ENCODE data around the gene DNAJC6. TPM values are rescaled to one million over a fixed set of nuclear protein-coding genes. Genes with fewer than 3 reads are reported as not detected.

Gene DNAJC6
- total RNA-seq, 1 experiment from 2014 or later: 6.2 TPM

DNA sequence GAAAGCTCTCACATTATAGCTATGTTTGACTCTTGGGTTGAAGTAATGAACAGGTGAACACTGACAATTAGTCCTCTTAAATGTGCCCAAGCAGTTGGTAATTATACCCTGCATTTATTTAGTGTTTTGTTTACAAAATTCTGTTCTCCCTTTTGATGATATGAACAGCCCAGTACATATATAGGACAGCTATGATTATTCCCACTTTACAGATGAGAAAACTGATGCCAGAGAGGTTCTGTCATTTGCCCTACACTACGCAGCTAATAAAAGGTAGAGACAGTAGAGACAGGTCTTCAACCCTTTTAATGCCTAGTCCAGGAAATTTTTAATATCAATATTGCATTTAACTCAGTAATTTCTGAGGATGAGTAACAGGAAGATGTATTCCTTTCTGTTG, 46.1 kb upstream of the DNAJC6 start:
- no peaks in the 10 kb centered on the region for H3K36me3 Mint-ChIP-seq (ENCODE audit: insufficient read depth, unreplicated experiment)
- H3K27me3 Mint-ChIP-seq (ENCODE audit: insufficient read depth, unreplicated experiment): no peaks in the 10 kb centered on the region
- no peak overlapping the region for H3K27ac Mint-ChIP-seq (ENCODE audit: unreplicated experiment)
- no peaks in the 10 kb centered on the region for H3K27me3 ChIP-seq (replicated peaks; ENCODE audit: control insufficient read depth, insufficient read depth, low read length)
- no peaks in the 10 kb centered on the region for H3K4me1 ChIP-seq
- ChIA-PET POLR2A (no interaction called here), CTCF (no interaction called here)
- H3K36me3 ChIP-seq (ENCODE audit: control insufficient read depth, insufficient read depth, low read length): no peaks in the 10 kb centered on the region
- BruUV-seq (replicated peaks): no TSS peak
- H3K9me3 Mint-ChIP-seq (ENCODE audit: unreplicated experiment): no peaks in the 10 kb centered on the region
- no peak for DNase-seq
- no peaks in the 10 kb centered on the region for H3K9me3 ChIP-seq
- no peak overlapping the region for H3K4me3 ChIP-seq (ENCODE audit: low read depth, low read length)
- intact Hi-C loops (cut with micrococcal nuclease; ENCODE audit: unreplicated experiment): no loop called here
- TF ChIP-seq, protein P1, sequence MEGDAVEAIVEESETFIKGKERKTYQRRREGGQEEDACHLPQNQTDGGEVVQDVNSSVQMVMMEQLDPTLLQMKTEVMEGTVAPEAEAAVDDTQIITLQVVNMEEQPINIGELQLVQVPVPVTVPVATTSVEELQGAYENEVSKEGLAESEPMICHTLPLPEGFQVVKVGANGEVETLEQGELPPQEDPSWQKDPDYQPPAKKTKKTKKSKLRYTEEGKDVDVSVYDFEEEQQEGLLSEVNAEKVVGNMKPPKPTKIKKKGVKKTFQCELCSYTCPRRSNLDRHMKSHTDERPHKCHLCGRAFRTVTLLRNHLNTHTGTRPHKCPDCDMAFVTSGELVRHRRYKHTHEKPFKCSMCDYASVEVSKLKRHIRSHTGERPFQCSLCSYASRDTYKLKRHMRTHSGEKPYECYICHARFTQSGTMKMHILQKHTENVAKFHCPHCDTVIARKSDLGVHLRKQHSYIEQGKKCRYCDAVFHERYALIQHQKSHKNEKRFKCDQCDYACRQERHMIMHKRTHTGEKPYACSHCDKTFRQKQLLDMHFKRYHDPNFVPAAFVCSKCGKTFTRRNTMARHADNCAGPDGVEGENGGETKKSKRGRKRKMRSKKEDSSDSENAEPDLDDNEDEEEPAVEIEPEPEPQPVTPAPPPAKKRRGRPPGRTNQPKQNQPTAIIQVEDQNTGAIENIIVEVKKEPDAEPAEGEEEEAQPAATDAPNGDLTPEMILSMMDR (IDR thresholded peaks at IDR 0.05; ENCODE audit: insufficient read depth in 1 of 2, low read depth in 1 of 2, low read length in 1 of 2, severe bottlenecking in 1 of 2, unreplicated experiment in 1 of 2): no peak
- H3K4me1 Mint-ChIP-seq (ENCODE audit: low read depth, unreplicated experiment): no peaks in the 10 kb centered on the region
- H3K4me3 Mint-ChIP-seq (ENCODE audit: unreplicated experiment): no peak overlapping the region

DNA sequence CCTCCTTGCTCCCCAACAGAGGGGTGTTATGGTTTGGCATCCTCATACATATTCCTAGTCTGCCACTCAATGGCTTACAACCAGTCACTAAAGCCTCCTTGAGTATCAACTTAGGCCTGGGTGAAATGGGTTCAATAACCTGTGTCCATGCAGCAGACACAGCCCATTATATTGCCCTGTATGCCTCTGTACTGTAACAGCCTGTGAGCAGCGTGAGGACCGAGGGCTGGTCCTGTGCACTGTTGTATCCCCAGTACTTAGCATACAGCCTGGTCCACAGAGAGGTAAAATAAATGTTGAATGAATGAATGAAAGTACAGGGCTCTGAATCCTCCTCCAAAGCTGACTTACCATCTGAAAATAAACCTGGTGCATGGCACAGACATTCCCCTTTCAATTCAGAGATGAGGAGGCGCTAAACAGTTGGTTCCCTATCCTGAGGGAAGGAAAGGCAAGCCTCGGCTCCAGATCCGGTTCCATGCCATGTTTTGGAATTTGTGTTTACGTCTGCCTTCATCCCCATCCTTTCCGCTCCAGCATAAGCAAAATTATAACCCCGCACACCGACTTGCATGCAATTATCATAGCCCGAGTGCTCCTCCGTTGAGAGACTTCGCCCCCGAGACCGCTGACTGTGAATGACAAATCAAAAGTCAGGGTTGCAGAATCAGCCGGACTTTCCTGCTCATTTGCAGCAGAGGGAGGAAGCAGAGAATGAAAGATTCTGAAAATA, 45.0 kb upstream of the DNAJC6 start:
- H3K27me3 Mint-ChIP-seq (ENCODE audit: insufficient read depth, unreplicated experiment): no peaks in the 10 kb centered on the region
- BruUV-seq (replicated peaks): no TSS peak

DNA sequence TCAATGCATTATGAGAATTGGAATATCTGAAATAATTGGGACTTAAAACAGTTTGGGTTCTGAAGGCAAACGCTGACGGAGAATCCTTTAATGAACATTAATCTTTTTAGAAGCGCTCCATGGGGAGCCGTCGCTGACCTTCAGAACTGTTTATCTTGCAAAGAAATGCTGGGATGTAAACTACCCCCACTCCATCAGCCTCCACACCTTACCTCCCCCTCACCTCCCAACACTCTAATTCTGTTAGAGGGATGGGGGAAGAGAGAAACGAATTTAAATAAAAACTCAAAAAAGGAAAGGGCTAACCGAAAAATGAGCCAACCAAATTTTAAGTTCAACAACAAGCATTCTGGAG, 44.1 kb upstream of the DNAJC6 start:
- peak overlapping the region; percentile 64 for H3K4me3 Mint-ChIP-seq (ENCODE audit: unreplicated experiment)
- ChIA-PET CTCF (no interaction called here), POLR2A (no interaction called here)
- Histone ChIP-seq H3K36me3 (ENCODE audit: control insufficient read depth, insufficient read depth, low read length) (no peaks in the 10 kb centered on the region), H3K27me3 (replicated peaks; ENCODE audit: control insufficient read depth, insufficient read depth, low read length) (no peaks in the 10 kb centered on the region), H3K4me1 (no peaks in the 10 kb centered on the region), H3K9me3 (no peaks in the 10 kb centered on the region), H3K4me3 (ENCODE audit: low read depth, low read length) (peak overlapping the region; percentile 34)
- no peak overlapping the region for H3K27ac Mint-ChIP-seq (ENCODE audit: unreplicated experiment)
- no peaks in the 10 kb centered on the region for H3K4me1 Mint-ChIP-seq (ENCODE audit: low read depth, unreplicated experiment)
- intact Hi-C loops (cut with micrococcal nuclease; ENCODE audit: unreplicated experiment): loop anchor here (5.0 kb wide), 1 partner anchor 42 kb away; the partner anchor contains the start of gene DNAJC6
- DNase-seq: no peak
- H3K9me3 Mint-ChIP-seq (ENCODE audit: unreplicated experiment): no peaks in the 10 kb centered on the region
- H3K36me3 Mint-ChIP-seq (ENCODE audit: insufficient read depth, unreplicated experiment): peaks cover 4% of the 10 kb centered on the region
- no TSS peak for BruUV-seq (replicated peaks)
- TF ChIP-seq, protein P1 (IDR thresholded peaks at IDR 0.05; ENCODE audit: insufficient read depth in 1 of 2, low read depth in 1 of 2, low read length in 1 of 2, severe bottlenecking in 1 of 2, unreplicated experiment in 1 of 2): no peak
- H3K27me3 Mint-ChIP-seq (ENCODE audit: insufficient read depth, unreplicated experiment): no peaks in the 10 kb centered on the region

More for the DNA sequence above, 45.0 kb upstream of the DNAJC6 start:
- ChIA-PET CTCF (no interaction called here), POLR2A (interaction anchor here (0.5 kb wide), 1 partner anchor 10 kb away, joined by 3 read pairs; no protein-coding TSS in a partner anchor)
- Mint-ChIP-seq H3K27ac (ENCODE audit: unreplicated experiment) (no peak overlapping the region), H3K4me3 (ENCODE audit: unreplicated experiment) (peak overlapping the region; percentile 40), H3K9me3 (ENCODE audit: unreplicated experiment) (no peaks in the 10 kb centered on the region), H3K4me1 (ENCODE audit: low read depth, unreplicated experiment) (no peaks in the 10 kb centered on the region), H3K36me3 (ENCODE audit: insufficient read depth, unreplicated experiment) (no peaks in the 10 kb centered on the region)
- Histone ChIP-seq H3K27me3 (replicated peaks; ENCODE audit: control insufficient read depth, insufficient read depth, low read length) (no peaks in the 10 kb centered on the region), H3K9me3 (no peaks in the 10 kb centered on the region), H3K4me1 (no peaks in the 10 kb centered on the region), H3K36me3 (ENCODE audit: control insufficient read depth, insufficient read depth, low read length) (no peaks in the 10 kb centered on the region), H3K4me3 (ENCODE audit: low read depth, low read length) (no peak overlapping the region)
- intact Hi-C loops (cut with micrococcal nuclease; ENCODE audit: unreplicated experiment): no loop called here
- peak; percentile 22 to 35 for DNase-seq
- TF ChIP-seq, protein P1 (IDR thresholded peaks at IDR 0.05; ENCODE audit: insufficient read depth in 1 of 2, low read depth in 1 of 2, low read length in 1 of 2, severe bottlenecking in 1 of 2, unreplicated experiment in 1 of 2): no peak

Measured in Caco-2 (cell line).